PC-3 (cell line): ENCODE results near the gene CCM2.

Experiments
- CTCF ChIP-seq: fragments of 300-600 bp; sonication (generic); conservative IDR thresholded peaks from 2 replicates; pipeline ENCODE4 v1.5.1; 2017; ENCODE audit warnings: antibody characterized with exemption, low read depth, mild to moderate bottlenecking, low read length
- EZH2 ChIP-seq: fragments of 300-600 bp; sonication (generic); IDR thresholded peaks from one replicate; pipeline ENCODE4 v1.6.1; 2017; ENCODE audit warnings: antibody characterized with exemption, mild to moderate bottlenecking, low read length; ENCODE audit not compliant: unreplicated experiment
- EZH2phosphoT487 ChIP-seq: fragments of 300-600 bp; sonication (generic); IDR thresholded peaks from 2 replicates; pipeline ENCODE4 v1.6.1; 2018; ENCODE audit warnings: mild to moderate bottlenecking, antibody characterized with exemption, low read length, borderline replicate concordance

GRCh38 chr7:45078125-45078681, 78.2 kb downstream of the CCM2 start:
- TF ChIP-seq CTCF: no peak
- no peak for TF ChIP-seq EZH2phosphoT487
- TF ChIP-seq EZH2: no peak
